Measurements from ENCODE around the gene JADE1.

The JADE1 gene

GRCh38 chr4:128809477-128810330 is at the start of gene JADE1:
Gene JADE1 (plus strand): TSS chr4:128809700. CDS start chr4:128831759, 22,059 bp downstream.
- peak within 1 kb of the TSS; percentile 97 for H3K27ac ChIP-seq (ENCODE audit: low read depth, low read length)
- peaks cover 30% of the 10 kb centered on the region for H3K79me2 ChIP-seq (ENCODE audit: control insufficient read depth, insufficient read depth, low read length, unreplicated experiment)
- H3K36me3 ChIP-seq (ENCODE audit: insufficient read depth, low read length), result no peaks in the 10 kb centered on the region
- peak within 1 kb of the TSS; percentile 95 for H2AFZ ChIP-seq (ENCODE audit: low read length, unreplicated experiment)
- H3K4me1 ChIP-seq (ENCODE audit: control insufficient read depth, insufficient read depth, low read length, unreplicated experiment), result peaks cover 5% of the 10 kb centered on the region
- no peaks in the 10 kb centered on the region for H3K27me3 ChIP-seq (ENCODE audit: insufficient read depth, low read length)
- H3K4me3 ChIP-seq (ENCODE audit: low read depth, low read length), result peak within 1 kb of the TSS; percentile 82

GRCh38 chr4:128766781-128767180 is 42.7 kb upstream of the JADE1 start:
- Histone ChIP-seq H3K4me3 (ENCODE audit: low read depth, low read length) (no peak overlapping the region), H2AFZ (ENCODE audit: low read length, unreplicated experiment) (no peak overlapping the region), H3K4me1 (ENCODE audit: control insufficient read depth, insufficient read depth, low read length, unreplicated experiment) (no peaks in the 10 kb centered on the region), H3K36me3 (ENCODE audit: insufficient read depth, low read length) (no peaks in the 10 kb centered on the region), H3K79me2 (ENCODE audit: control insufficient read depth, insufficient read depth, low read length, unreplicated experiment) (no peaks in the 10 kb centered on the region), H3K27ac (ENCODE audit: low read depth, low read length) (no peak overlapping the region), H3K27me3 (ENCODE audit: insufficient read depth, low read length) (no peaks in the 10 kb centered on the region)

GRCh38 chr4:128768373-128768996 is 41.0 kb upstream of the JADE1 start:
- H2AFZ ChIP-seq (ENCODE audit: low read length, unreplicated experiment), result no peak overlapping the region
- H3K27me3 ChIP-seq (ENCODE audit: insufficient read depth, low read length), result no peaks in the 10 kb centered on the region
- H3K27ac ChIP-seq (ENCODE audit: low read depth, low read length), result no peak overlapping the region
- H3K4me3 ChIP-seq (ENCODE audit: low read depth, low read length), result no peak overlapping the region
- H3K36me3 ChIP-seq (ENCODE audit: insufficient read depth, low read length), result no peaks in the 10 kb centered on the region
- H3K79me2 ChIP-seq (ENCODE audit: control insufficient read depth, insufficient read depth, low read length, unreplicated experiment), result no peaks in the 10 kb centered on the region
- H3K4me1 ChIP-seq (ENCODE audit: control insufficient read depth, insufficient read depth, low read length, unreplicated experiment), result no peaks in the 10 kb centered on the region

GRCh38 chr4:128769011-128769410 is 40.5 kb upstream of the JADE1 start:
- Histone ChIP-seq H3K36me3 (ENCODE audit: insufficient read depth, low read length) (no peaks in the 10 kb centered on the region), H3K27me3 (ENCODE audit: insufficient read depth, low read length) (no peaks in the 10 kb centered on the region), H3K4me3 (ENCODE audit: low read depth, low read length) (no peak overlapping the region), H3K27ac (ENCODE audit: low read depth, low read length) (no peak overlapping the region), H2AFZ (ENCODE audit: low read length, unreplicated experiment) (no peak overlapping the region), H3K79me2 (ENCODE audit: control insufficient read depth, insufficient read depth, low read length, unreplicated experiment) (no peaks in the 10 kb centered on the region), H3K4me1 (ENCODE audit: control insufficient read depth, insufficient read depth, low read length, unreplicated experiment) (no peaks in the 10 kb centered on the region)

- H3K4me1 ChIP-seq (ENCODE audit: control insufficient read depth, insufficient read depth, low read length, unreplicated experiment), result no peaks in the 10 kb centered on the region
- no peak overlapping the region for H2AFZ ChIP-seq (ENCODE audit: low read length, unreplicated experiment)
- H3K79me2 ChIP-seq (ENCODE audit: control insufficient read depth, insufficient read depth, low read length, unreplicated experiment), result no peaks in the 10 kb centered on the region
- no peak overlapping the region for H3K4me3 ChIP-seq (ENCODE audit: low read depth, low read length)
- no peaks in the 10 kb centered on the region for H3K36me3 ChIP-seq (ENCODE audit: insufficient read depth, low read length)
- no peak overlapping the region for H3K27ac ChIP-seq (ENCODE audit: low read depth, low read length)
- no peaks in the 10 kb centered on the region for H3K27me3 ChIP-seq (ENCODE audit: insufficient read depth, low read length)
Observed at GRCh38 chr4:128770807-128771206, 38.7 kb upstream of the JADE1 start.

- no peaks in the 10 kb centered on the region for H3K79me2 ChIP-seq (ENCODE audit: control insufficient read depth, insufficient read depth, low read length, unreplicated experiment)
- H3K4me1 ChIP-seq (ENCODE audit: control insufficient read depth, insufficient read depth, low read length, unreplicated experiment), result peaks cover 12% of the 10 kb centered on the region
- no peak overlapping the region for H3K27ac ChIP-seq (ENCODE audit: low read depth, low read length)
- no peak overlapping the region for H3K4me3 ChIP-seq (ENCODE audit: low read depth, low read length)
- no peaks in the 10 kb centered on the region for H3K36me3 ChIP-seq (ENCODE audit: insufficient read depth, low read length)
- no peaks in the 10 kb centered on the region for H3K27me3 ChIP-seq (ENCODE audit: insufficient read depth, low read length)
- H2AFZ ChIP-seq (ENCODE audit: low read length, unreplicated experiment), result no peak overlapping the region
Observed at GRCh38 chr4:128775477-128775876, 34.0 kb upstream of the JADE1 start.

- H3K4me1 ChIP-seq (ENCODE audit: control insufficient read depth, insufficient read depth, low read length, unreplicated experiment), result peaks cover 12% of the 10 kb centered on the region
- H3K27me3 ChIP-seq (ENCODE audit: insufficient read depth, low read length), result no peaks in the 10 kb centered on the region
- no peak overlapping the region for H3K4me3 ChIP-seq (ENCODE audit: low read depth, low read length)
- no peak overlapping the region for H2AFZ ChIP-seq (ENCODE audit: low read length, unreplicated experiment)
- H3K79me2 ChIP-seq (ENCODE audit: control insufficient read depth, insufficient read depth, low read length, unreplicated experiment), result no peaks in the 10 kb centered on the region
- no peaks in the 10 kb centered on the region for H3K36me3 ChIP-seq (ENCODE audit: insufficient read depth, low read length)
- no peak overlapping the region for H3K27ac ChIP-seq (ENCODE audit: low read depth, low read length)
Observed at GRCh38 chr4:128775916-128776315, 33.6 kb upstream of the JADE1 start.

GRCh38 chr4:128776794-128777216 is 32.7 kb upstream of the JADE1 start:
- Histone ChIP-seq H3K79me2 (ENCODE audit: control insufficient read depth, insufficient read depth, low read length, unreplicated experiment) (no peaks in the 10 kb centered on the region), H3K4me1 (ENCODE audit: control insufficient read depth, insufficient read depth, low read length, unreplicated experiment) (peaks cover 12% of the 10 kb centered on the region), H2AFZ (ENCODE audit: low read length, unreplicated experiment) (peak overlapping the region; percentile 15), H3K36me3 (ENCODE audit: insufficient read depth, low read length) (no peaks in the 10 kb centered on the region), H3K27ac (ENCODE audit: low read depth, low read length) (no peak overlapping the region), H3K27me3 (ENCODE audit: insufficient read depth, low read length) (no peaks in the 10 kb centered on the region), H3K4me3 (ENCODE audit: low read depth, low read length) (no peak overlapping the region)

- no peaks in the 10 kb centered on the region for H3K27me3 ChIP-seq (ENCODE audit: insufficient read depth, low read length)
- H3K79me2 ChIP-seq (ENCODE audit: control insufficient read depth, insufficient read depth, low read length, unreplicated experiment), result no peaks in the 10 kb centered on the region
- H3K4me3 ChIP-seq (ENCODE audit: low read depth, low read length), result no peak overlapping the region
- peaks cover 12% of the 10 kb centered on the region for H3K4me1 ChIP-seq (ENCODE audit: control insufficient read depth, insufficient read depth, low read length, unreplicated experiment)
- H3K27ac ChIP-seq (ENCODE audit: low read depth, low read length), result no peak overlapping the region
- H2AFZ ChIP-seq (ENCODE audit: low read length, unreplicated experiment), result no peak overlapping the region
- H3K36me3 ChIP-seq (ENCODE audit: insufficient read depth, low read length), result no peaks in the 10 kb centered on the region
Observed at GRCh38 chr4:128780688-128781087, 28.8 kb upstream of the JADE1 start.

- Histone ChIP-seq H3K27ac (ENCODE audit: low read depth, low read length) (no peak overlapping the region), H3K27me3 (ENCODE audit: insufficient read depth, low read length) (no peaks in the 10 kb centered on the region), H3K36me3 (ENCODE audit: insufficient read depth, low read length) (no peaks in the 10 kb centered on the region), H3K4me1 (ENCODE audit: control insufficient read depth, insufficient read depth, low read length, unreplicated experiment) (peaks cover 3% of the 10 kb centered on the region), H2AFZ (ENCODE audit: low read length, unreplicated experiment) (no peak overlapping the region), H3K4me3 (ENCODE audit: low read depth, low read length) (no peak overlapping the region), H3K79me2 (ENCODE audit: control insufficient read depth, insufficient read depth, low read length, unreplicated experiment) (no peaks in the 10 kb centered on the region)
Observed at GRCh38 chr4:128782076-128782715, 27.3 kb upstream of the JADE1 start.

Measured in ACC112 (cell line).